GM19468 (cell line): ENCODE measurements around the gene NSUN7.
A peak's percentile ranks its signal among the peaks of the same experiment; 100 is the strongest.
"Not testable (repeated sequence)": the region's sequence is repeated elsewhere in the genome, so short reads cannot be mapped to it uniquely, and the experiment has no call there.

Experiments
- ATAC-seq: cut with Tn5 transposase; IDR thresholded peaks from one replicate; pipeline ENCODE4 v1.9.1; 2021; ENCODE audit warnings: mild to moderate bottlenecking, moderate library complexity, moderate number of reproducible peaks; ENCODE audit not compliant: unreplicated experiment; ENCODE audit errors: extremely low read depth

The NSUN7 gene

GRCh38 chr4:40749717-40750460 lies at the start of gene NSUN7:
Gene NSUN7 (plus strand): TSS chr4:40749955. CDS start chr4:40750694, 739 bp downstream.
- peak; percentile 26 for ATAC-seq

DNA sequence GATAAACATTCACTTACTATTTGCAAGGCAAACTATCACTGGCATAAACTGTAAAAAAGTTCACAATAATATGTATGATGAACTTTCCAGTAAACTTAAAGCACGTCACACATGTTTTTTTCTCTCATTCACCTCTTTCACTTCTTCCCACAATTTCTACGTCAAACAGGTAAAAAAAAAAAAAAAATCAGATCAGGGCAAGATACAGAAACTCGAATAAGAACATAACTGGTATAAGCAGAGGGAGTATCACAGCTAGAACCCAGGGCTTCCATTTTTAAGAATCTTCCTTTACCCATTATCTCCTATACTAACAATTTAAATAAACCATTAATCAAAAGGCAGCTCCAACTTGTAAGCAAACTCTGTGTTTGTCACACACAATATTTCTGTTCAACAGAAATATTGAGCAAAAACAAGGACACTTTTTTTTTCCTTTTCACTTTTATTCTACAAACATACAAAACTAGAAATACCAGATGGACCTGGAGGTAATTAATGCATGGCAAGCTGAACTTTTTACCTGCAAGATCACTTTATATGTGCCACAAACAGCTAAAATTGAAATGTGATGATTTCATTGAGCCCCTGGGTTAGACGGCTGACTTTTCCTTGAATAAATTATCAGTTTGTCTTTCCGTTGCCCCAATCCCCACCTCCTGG lies 47.5 kb upstream of the NSUN7 start:
- ATAC-seq = no peak

- ATAC-seq = no peak
Observed at GRCh38 chr4:40702800-40703151, 47.0 kb upstream of the NSUN7 start.

- ATAC-seq = no peak
Observed at GRCh38 chr4:40704073-40704472, 45.7 kb upstream of the NSUN7 start.

DNA sequence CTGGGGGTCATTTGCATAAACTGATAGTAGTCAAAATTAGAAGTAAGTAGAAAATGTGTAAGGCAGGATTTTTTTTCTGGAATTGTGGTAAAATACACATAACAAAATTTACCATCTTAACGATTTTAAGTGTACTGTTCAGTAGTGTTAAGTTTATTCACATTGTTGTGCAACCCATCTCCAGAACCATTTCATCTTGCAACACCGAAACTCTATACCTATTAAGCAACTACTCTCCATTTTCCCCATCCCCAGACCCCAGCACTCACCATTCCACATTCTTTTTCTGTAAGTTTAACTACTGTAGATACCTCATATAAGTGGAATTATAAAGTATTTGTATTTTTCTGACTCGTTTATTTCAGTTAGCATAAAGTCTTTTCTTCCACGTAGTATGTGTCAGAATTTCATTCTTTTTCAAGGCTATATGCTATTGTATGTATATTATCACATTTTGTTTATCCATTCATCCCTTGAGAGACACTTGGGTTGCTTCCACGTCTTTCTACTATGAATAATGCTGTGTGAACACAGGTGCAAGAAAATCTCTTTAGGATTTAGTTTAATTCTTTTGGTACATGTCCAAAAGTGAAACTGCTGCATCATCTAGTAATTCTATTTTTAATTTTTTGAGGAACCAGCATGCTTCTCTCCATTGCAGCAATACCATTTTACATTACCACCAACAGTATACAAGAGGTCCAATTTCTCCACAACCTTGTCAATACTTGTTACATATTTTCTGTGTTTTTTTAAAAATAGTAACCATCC lies 39.1 kb upstream of the NSUN7 start:
- ATAC-seq = no peak

- ATAC-seq = not testable (repeated sequence)
Observed at GRCh38 chr4:40713001-40713400, 36.8 kb upstream of the NSUN7 start.

DNA sequence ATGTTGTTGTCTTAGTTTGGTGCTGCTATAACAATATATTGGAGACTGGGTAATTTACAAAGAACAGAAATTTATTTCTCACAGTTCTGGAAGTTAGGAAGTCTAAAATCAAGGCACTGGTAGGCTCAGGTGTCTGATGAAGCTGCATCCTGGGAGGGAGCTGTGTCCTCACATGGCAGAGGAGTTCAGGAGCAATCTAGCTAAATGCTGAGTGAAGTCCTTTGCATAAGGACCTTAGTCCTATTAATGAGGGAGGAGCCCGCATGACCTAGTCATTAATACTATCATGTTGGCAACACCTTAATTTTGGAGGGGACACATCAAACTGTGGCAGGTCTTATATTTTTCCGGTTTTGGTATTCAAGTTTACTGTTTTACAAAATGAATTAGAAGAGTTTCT lies 36.0 kb upstream of the NSUN7 start:
- no peak for ATAC-seq

GRCh38 chr4:40718586-40718985 lies 31.2 kb upstream of the NSUN7 start:
- no peak for ATAC-seq

GRCh38 chr4:40719008-40719623 lies 30.6 kb upstream of the NSUN7 start:
- ATAC-seq = no peak

GRCh38 chr4:40720351-40720750 lies 29.4 kb upstream of the NSUN7 start:
- no peak for ATAC-seq

- no peak for ATAC-seq
Observed at GRCh38 chr4:40720916-40721315, 28.8 kb upstream of the NSUN7 start.

DNA sequence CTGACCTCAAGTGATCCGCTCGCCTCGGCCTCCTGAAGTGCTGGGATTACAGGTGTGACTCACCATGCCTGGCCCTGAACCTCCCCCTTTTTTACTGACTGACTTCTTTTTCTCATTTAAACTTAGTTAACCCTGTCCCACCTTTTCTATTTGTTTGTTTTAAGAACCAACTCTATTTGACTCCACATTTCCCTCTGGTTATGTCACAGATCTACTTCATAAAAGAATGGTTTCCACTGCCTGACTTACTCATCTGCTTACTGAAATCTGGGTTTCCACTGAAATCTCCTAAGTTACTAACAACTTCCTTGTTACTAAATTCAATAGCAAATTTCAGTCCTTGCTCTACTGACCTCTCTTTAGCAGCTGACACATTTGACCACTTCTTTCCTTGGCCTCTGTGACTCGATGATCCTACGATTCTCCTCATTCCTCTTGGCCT lies 28.0 kb upstream of the NSUN7 start:
- ATAC-seq = no peak

- ATAC-seq = no peak
Observed at GRCh38 chr4:40722576-40723161, 27.1 kb upstream of the NSUN7 start.

DNA sequence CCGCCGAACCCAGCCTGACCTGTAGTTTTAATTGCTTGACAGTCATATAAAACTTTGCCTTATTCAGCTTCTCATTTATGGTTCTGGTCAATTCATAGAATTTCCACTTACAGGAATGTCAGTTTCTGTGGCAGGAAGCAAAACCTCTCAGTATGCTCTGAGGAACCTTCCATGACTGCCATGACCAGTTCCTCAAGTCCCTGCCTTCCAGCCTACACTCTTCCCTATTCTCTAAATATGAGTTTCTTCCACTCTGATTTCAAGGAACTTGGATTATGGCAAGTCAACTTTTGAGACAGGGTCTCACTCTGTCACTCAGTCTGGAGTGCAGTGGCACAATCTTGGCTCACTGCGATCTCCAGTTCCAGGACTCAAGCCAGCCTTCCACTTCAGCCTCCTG lies 26.0 kb upstream of the NSUN7 start:
- ATAC-seq = no peak

- no peak for ATAC-seq
Observed at GRCh38 chr4:40728333-40728732, 21.4 kb upstream of the NSUN7 start.

- ATAC-seq = no peak
Observed at GRCh38 chr4:40729555-40729954, 20.2 kb upstream of the NSUN7 start.

GRCh38 chr4:40730091-40730679 lies 19.6 kb upstream of the NSUN7 start:
- no peak for ATAC-seq

- ATAC-seq = no peak
Observed at GRCh38 chr4:40731361-40731760, 18.4 kb upstream of the NSUN7 start.

DNA sequence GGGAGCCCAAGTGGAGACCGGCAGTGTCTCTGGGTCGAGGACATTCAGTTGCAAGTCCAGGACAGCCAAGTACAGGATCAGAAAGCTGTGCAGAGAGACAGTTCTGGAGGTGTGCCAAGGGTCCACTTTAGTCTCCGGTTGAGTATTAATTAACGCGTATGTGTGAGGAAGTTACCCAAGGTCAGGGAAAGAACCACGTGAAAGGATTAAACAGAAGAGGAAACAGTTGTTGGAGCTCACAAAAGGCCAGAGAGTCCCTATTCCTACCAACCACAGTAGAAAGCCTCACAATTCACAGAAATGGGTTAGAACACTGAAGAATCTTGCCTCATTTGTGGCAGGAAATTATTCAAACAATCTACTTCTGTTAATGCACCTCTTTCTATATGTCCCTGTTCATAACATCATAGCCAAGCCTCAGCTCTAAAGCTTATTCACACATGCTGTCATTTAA lies 17.9 kb upstream of the NSUN7 start:
- ATAC-seq = peak; percentile 45

DNA sequence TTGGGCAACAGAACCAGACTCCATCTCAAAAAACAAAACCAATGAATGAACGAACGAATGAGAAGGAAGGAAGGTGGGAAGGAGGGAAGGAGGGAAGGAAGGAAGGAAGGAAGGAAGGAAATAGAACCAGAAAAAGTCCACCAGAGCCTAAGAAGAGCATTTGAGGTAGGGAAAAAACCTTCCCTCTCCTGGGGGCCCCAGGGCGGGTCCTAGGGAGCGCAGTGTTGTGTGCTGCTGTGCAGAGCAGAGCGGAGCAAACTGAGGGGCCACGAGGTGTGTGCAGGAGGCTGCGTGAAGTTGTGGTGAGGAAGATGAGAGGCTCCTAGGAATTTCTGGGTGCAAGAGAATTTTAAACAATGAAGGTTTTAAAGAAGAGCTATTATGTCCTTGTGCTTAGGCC lies 16.0 kb upstream of the NSUN7 start:
- no peak for ATAC-seq
